HG03571 (cell line): ENCODE data around the gene MAGEB16.

Experiments used
- ATAC-seq: cut with Tn5 transposase; IDR thresholded peaks from one replicate; pipeline ENCODE4 v1.9.1; 2021; ENCODE audit not compliant: unreplicated experiment

The MAGEB16 gene

DNA sequence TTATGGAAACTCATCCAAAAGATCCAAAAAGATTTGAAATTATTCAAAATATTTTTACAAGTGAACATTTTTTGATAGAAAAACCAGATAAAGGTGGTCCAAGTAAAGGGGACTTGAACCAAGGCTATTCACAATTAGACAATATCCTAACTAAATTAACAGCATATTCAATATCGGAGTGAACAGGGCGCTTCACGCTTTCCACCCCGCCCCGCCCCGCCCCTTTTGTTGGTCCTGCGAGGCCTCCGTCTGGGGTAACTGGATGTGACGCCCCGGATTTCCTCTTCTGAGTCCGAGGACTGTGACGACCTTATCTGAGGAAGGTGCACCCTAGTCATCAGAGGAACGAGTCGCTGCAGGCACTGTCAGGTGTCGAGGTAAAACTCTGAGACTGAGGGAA lies at the start of gene MAGEB16:
TSS of gene MAGEB16 (plus strand) at position 301 of the 400 bp plus-strand sequence. CDS start 3,855 bp downstream, outside the sequence.
- ATAC-seq: no peak

DNA sequence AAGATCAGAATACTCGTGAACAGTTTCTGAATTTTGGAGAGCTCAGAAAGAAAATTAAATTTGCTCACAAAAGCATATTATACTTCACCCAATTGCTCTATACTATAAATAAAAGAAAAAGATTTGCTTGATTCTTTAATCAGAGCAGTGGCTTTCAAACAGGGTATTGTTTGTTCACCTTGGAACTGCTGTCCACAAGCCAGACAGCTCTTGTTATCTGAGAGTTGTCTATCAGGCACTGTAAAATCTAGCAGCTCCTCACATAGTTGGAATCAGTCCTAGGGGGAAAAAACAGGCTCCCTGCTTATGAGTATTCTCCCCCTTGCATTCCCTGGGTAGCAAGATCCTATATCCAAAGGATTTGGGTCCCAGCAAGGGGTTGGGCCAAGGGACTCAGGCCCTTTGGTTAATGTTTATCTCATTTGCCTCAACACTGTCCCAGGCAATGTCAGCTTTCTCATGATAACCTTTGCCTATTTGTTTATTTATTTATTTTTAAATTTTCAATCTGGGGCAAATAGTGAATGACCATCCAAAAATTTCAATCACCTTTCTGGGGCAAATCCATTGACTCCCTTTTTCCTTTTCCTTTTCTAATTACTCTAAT lies 24.1 kb upstream of the MAGEB16 start:
- ATAC-seq: no peak

DNA sequence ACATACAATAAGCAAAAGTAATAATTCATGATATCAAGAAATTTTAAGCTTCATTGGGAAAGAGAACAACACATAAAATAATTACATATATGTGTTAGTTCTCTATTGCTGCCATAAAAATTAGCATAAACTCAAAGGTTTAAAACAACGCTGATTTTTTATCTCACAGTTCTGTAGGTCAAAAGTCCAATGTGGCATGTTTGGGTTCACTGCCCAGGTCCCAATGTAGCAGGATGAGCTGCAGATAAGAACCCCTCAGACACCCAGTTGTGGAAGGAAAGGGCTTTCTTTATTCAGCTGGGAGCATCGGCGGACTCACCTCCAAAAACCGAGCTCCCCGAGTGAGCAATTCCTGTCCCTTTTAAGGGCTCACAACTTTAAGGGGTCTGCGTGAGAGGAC lies 13.1 kb upstream of the MAGEB16 start:
- no peak for ATAC-seq

DNA sequence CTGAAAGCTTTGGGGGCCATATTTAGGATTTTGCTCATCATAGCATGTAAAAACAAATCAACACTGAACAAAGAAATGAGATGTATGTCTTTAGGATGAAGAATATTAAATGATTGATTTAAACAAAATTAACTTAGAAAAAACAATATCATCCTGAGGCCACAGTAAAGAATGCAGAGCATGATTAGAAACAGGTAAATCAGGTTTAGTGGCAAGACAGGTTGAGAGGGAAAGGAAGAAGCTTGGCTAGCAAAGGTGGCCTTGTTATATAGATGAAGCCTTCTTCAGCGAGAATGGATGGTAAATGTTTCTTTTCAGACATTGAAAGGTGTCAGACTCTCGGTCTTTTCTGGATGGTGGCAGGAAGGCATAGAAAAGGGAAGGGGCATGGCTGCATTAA lies 11.9 kb upstream of the MAGEB16 start:
- ATAC-seq: no peak

DNA sequence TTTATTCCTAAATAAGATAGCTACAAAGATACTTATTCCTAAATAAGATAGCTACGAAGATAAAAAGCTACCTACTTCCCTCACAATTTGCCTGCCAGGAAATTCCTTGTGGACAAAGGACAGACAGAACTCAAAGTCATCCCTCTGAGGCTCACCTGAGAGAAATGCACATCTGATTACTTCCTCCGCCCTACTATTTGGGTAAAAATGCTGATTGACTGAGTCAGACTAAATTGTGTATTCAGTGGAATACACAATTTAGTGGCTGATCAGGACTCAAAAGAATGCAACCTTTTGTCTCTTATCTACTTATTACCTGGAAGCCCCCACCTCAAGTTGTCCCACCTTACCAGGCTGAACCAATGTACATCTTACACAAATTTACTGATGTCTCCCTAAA lies 10.3 kb upstream of the MAGEB16 start:
- ATAC-seq: no peak

DNA sequence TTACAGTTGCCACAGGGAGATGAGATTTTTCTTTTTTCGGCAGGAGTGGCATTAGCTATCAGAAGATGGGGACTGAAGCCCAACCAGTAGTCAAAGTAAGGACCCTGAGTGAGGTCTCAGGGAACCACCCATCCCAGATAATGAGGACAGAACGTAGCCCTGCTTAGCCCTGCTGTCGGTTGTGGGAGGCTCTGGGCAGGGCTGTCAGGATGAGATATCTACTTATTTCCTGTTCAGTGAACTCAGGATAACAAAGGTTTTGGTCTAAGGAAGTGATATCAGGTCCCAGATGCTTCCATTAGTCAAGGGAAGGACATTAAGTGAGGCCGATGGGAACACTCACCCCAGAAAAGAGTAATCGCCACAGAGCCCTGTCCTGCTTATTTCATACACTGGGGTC lies 2.3 kb downstream of the MAGEB16 start:
- ATAC-seq: no peak

DNA sequence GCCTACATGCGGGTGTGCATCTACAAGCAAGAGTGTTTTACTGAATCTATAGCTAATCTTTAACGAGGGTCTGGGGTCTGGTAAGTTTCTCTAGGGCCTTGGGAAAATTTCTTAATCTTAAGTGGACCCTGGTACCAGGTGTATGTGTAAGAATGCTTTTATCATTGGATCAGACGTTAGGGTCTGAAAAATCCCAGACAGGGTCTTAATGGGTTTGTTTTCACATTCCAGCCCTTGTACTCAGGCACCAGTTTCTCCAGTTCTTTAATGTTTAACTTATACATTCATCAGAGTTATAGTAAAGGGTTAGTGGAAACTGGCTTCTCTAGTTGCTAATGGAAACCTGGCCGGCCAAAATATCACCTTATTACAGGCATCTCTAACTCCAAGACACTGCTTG lies 11.6 kb downstream of the MAGEB16 start:
- ATAC-seq: no peak

DNA sequence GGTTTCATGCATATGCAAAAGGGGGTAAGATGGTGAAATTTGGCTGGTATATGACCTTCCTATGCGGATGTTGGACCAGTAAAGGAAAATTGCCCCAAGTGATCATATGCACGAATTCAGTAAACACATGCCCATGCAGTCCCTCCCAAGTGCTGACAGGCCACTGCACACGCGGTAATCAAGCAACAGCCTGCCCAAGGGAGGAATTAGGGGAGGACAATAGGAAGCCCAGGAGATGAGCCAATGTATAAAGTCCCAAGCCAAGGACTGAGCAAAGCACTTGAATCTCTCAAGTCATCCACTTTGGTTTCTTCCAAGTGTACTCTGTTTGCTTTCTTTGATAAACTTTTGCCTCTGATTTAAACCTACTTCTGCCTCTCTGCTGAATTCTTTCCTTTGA lies 21.1 kb downstream of the MAGEB16 start:
- ATAC-seq: no peak

DNA sequence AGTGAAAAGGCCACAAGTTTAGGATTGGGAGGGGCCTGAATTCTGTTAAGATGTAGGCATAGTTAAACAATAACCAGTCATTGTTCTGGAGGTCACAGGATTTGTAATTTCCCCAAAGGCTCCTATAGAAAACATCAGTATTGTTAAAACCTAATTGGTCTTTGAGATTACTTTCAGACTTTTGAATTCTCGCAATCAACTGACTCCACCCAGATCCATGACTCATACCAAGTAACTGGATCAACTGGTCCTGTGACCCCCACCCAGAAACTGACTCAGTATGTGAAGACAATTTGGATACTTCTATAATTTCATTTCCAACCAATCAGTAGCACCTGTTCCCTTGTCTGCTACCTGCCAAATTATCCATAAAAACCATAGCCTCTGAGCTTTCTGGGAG lies 28.4 kb downstream of the MAGEB16 start:
- no peak for ATAC-seq

DNA sequence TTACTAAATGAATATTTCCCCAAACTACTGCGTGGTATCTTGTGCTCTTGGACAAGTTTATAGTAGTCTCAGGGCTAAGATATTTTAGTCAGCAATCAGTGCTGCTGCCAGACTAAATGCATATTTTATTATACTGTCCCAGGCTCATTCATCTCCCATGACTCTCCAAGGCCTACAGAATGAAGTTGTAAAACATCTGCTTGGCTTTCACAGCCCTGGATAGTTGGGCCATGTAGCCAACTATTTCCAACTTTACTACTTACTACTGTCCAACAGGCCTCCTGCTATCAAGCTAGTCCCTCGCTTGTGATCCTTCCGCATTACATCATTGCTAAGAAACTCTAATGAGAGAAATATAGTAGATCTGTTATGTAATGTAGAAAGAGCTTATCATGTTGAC lies 31.4 kb downstream of the MAGEB16 start:
- ATAC-seq: no peak

DNA sequence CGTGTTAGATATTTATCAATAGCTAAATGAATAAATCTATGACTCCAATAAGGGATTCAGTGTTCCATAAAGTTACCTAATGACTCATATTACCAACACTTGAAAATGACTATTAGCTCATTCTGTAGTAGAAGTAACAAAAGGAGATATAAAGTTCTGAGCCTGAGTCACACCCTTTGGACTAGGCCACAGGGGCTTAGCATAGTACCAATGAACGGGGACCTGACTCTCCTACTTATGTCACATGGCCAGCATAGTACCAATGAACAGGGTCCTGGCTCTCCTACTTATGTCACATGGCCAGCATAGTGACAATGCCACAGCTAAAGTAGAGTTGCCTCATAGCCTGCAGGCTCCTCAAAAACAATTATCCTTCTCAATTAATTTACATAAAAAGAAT lies 43.7 kb downstream of the MAGEB16 start:
- ATAC-seq: no peak

DNA sequence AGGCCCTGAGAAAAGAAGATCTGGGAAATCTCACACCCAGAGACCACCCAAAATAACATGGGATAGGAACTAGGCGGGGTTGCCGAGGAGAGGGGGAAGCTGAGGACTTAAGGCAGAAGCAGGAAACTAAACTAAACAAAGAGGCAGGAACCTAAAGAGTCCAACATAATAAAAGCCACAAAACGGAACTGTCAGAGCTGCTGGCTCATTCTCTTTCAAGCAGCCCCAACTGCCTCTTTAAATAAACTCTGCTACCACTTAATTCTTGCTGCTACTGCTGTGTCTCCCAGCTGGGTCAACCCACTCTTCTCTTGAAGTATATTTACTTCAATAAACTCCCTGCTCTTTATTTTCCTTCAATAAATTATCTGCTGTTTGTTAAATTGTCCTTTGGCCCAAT lies 44.5 kb downstream of the MAGEB16 start:
- ATAC-seq: no peak

DNA sequence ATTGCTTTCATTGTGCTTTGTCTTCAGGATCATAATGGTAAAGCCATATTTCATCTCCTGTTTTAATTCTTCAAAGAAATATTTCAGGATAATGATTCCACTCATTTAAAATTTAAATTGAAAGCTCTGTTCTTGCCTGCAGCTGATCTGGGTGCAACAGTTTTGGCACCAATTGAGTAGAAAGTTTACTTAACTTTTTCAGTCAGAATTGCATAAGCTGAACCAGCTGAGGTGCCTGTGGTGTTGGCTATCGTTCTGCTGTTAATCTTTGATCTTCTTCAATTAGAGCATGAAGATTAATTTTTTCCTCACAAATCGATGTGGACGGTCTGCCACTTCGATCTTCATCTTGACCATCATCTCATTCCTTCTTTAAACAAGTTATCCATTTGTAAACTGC lies 49.6 kb downstream of the MAGEB16 start:
- no peak for ATAC-seq
